ENCODE results near the gene TMEM184B. TPM values are rescaled to one million over a fixed set of nuclear protein-coding genes. Genes with fewer than 3 reads are reported as not detected.

TMEM184B gene
- total RNA-seq, 1 donor from 2014 or later: 26.0 TPM

DNA sequence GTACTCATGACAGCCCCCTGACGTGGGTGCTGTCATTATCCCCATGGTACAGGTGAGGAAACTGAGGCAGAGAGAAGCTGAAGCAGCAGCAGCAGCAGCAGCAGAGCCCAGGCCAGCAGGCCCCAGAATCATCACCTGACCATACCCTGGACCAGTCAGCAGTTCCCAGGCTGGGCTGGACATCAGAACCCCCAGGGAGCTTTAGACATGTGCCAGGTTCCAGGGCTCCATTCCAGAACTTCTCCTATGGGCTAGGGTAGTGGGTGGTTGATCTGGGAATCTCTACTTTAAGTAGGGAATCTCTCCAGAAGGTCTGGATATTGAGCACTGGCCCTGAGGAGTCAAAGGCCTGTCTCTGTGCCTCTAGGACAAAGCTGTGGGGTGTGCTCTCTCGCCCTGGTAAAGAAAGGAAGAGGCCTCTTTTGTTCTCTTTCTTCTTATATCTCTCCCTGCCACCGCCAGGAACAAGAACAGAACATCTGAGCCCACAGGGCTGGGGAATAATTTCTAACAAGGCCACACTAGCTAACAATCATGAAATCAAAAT lies 44.4 kb downstream of the TMEM184B start:
- peak; percentile 29 to 40 for DNase-seq (ENCODE audit: low read depth in 2 of 2)

DNA sequence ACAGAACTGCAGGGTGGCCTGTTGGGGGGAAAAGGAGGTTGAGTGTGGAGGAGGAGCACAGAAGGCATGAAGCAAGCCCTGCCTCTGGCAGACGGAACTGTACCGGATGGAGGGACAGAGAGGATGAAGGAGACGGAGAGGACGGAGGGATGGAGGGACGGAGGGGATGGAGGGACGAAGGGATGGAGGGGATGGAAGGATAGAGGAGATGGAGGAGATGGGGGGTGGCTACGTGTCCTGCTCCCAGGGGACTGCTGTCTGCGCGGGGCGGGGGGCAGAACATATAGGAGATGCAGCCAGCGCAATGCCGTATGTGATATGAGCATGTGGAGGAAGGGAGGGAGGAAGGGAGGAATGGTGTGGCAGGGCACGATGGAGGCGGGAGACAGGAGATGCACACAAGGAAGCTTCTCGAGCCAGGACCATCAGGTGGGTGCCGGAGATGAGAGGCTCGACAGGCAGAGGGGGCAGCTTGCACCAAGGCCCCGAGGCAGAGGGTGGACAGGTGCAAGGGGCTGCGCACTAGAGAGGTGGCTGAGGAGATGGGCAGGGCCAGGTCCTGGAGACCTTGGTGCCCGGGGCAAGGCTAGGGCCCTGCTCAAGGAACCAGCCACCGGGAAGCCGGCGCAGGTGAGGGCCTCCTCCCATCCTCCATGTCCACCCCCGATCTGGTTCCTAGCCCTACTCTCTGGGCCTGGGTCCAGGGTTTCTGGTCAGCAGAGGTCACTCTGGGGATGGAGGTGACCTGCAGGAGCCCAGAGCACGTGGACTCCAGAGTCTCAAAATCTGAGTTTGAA lies 45.8 kb downstream of the TMEM184B start:
- DNase-seq (ENCODE audit: low read depth in 2 of 2): no peak

DNA sequence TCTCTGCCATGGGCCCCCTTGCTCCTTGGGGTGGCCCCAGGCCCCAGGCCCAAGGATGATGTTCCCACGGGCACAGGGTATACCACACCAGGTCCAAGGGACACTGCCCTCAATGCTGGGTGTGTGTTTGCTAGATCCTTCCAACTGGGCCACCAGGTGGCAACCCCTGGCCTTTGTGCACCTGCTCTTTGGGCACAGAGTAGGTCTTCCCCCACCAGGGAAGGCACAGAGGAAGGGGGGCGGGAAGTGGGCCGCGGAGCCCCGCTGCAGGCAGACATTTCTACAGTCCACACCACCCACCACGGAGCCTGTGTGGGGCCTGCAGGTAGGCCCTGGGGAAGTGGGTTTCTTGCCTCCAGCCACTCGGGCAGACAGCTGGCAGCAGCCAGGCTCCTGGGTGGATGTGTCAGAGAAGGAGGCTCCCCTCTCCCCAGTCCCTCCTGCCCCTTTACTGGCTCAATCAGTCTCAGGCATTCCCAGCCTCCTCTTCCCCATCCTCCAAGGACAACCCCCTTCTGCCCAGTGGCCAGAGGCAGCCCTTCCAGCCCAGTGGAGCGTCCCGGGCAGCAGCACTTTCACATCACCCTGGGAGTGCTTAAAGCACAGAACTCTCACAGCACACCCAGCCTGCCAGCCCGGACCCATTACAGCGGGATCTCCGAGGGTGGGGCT lies 49.4 kb downstream of the TMEM184B start:
- no peak for DNase-seq (ENCODE audit: low read depth in 2 of 2)

DNA sequence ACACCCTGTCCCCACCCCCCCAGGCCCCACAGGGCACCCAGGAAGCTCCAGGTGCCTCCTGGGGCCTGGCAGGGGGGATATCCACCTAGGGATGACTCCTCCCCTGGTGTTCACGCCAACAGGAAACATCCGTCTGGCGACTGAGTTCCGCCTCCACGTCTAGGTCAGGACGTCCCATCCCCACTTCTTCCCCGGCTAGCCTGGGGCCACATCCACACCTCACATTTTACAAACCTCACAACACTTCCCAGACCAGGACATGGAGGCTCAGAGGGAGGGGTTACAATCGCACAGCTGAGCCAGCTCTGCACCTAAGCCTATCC lies 50.1 kb downstream of the TMEM184B start:
- peak; percentile 57 to 64 for DNase-seq (ENCODE audit: low read depth in 2 of 2)

DNA sequence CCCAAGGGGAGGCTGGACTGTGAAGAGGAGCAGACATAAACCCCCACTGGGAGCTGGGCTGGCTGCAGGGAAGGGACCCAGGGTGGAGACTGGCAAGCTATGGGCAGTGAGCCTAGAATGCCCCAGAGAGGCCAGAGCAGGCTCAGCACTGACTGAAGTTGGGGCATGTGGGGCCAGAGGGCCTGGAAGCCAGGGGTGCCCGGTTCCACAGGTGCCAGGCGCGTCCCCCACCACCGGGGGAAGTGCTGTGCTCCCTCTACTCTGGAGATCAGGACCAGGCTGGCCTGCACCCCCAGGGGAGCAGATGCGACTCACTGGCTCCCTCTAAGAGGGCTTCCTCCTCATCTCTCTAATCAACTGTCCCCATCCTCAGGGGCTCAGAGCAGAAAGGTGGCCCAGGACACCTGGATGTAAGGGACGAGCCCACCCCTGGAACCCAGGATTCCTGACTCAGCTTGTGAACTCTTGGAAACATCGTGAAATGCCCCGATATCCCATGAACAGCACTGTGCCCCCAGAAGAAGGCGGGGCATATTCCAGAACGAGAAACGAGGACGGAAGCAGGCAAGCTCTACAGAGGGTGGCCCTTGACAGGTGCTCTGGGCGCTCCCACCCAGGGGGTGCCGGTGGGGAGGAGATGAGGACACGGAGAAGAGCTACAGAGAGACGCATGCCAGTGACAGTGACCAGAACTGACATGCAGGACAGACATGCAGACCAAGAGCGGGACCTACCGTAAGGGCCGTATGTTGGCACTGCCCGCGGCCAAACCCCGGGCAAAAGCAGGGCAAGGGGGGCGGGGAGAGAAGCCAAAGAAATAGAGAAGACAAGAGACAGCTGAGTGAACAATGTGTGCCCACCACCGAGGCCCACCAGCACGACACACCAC lies 50.7 kb downstream of the TMEM184B start:
- no peak for DNase-seq (ENCODE audit: low read depth in 2 of 2)

DNA sequence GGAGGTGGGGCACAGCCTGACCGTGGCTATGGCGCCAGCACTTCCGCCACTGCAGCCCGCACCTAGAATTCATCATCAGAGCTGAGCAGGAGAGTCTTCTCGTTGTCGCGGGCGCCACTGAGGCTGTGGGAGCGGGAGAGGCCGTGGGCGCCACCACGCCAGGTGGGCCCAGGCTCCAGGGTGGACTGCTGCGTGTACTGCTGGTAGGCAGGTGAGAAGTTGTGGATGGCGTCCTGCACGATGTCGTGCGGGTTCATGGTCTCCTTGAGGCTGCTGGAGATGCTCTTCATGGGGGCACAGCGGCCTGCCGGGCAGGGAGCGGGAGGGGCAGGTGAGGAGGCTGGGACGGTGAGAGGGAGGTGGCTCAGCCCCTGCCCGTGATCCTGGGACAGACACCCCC lies 51.4 kb downstream of the TMEM184B start:
- no peak for DNase-seq (ENCODE audit: low read depth in 2 of 2)

DNA sequence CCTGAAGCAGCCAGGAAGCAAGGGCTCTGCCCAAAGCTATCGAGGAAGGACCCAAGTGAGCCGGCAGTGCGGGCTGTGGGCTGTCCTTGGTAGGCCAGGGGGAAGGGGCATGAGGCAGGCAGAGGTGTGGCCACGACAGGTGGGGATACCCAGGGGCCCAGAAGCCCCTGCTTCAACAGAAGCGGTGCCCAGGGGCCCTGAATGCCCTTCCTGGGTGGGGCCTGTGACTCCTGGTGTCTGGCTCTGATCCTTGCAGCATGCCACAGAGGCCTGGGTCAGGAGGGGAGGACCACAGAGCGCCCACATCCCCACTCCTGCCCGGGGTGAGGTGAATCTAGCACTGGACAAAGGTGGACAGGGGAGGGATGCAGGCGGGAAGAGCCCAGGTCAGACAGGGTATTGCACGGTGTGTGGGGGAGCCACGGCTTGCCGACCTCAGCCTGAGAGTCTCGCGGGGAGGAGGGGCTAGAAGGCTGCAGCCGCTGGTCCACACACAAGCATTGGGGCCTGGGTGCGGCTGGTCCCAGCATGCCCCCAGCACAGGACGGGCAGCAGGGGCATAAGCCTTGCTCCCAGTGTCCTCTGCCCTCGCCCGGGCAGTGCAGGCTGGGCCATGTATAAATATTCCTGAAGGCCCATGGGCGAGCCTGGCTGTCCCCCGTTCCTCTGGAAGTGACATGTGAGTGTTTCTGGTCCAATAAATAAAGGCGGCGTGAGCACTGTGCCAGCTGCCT lies 52.0 kb downstream of the TMEM184B start:
- DNase-seq (ENCODE audit: low read depth in 2 of 2): no peak

DNA sequence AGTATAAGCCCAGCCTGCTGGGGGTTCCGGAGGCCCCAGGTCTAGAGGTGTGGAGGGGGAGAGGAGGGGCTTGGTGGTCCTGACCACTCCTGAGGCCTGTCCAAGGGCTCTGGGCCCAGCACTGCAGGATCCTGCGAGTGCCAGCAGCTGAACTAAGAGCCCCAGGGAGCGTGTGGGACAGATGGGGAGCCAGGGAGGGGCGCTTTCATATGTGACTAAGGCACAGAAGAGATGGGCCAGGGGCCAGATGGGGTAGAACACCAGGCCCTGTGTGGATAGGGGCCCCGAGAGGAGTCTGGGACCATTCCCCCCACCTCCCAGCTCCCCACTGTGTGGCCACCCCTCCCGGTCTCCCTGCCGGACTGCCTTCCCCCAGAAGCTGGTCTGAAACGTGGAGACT lies 52.6 kb downstream of the TMEM184B start:
- DNase-seq (ENCODE audit: low read depth in 2 of 2): no peak

DNA sequence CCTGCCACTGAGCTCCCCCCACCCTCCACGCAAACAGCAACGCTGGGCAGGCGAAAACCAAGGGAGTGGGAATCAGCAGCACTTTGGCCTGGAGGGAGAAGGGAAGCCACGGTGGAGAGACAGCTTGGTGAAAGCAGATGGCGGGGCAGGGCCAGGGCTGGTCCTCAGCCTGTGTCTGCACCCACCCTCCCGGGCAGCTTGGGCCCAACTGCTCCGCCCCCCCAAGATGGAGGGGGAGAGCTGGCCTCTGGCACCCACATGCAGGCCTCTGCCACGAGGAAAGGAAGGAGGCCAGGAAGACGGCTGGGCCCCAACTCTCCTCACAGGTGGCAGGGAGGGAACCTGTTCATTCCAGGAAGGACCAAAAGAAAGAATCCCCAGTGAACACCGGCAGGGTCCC lies 53.2 kb downstream of the TMEM184B start:
- DNase-seq (ENCODE audit: low read depth in 2 of 2): no peak

DNA sequence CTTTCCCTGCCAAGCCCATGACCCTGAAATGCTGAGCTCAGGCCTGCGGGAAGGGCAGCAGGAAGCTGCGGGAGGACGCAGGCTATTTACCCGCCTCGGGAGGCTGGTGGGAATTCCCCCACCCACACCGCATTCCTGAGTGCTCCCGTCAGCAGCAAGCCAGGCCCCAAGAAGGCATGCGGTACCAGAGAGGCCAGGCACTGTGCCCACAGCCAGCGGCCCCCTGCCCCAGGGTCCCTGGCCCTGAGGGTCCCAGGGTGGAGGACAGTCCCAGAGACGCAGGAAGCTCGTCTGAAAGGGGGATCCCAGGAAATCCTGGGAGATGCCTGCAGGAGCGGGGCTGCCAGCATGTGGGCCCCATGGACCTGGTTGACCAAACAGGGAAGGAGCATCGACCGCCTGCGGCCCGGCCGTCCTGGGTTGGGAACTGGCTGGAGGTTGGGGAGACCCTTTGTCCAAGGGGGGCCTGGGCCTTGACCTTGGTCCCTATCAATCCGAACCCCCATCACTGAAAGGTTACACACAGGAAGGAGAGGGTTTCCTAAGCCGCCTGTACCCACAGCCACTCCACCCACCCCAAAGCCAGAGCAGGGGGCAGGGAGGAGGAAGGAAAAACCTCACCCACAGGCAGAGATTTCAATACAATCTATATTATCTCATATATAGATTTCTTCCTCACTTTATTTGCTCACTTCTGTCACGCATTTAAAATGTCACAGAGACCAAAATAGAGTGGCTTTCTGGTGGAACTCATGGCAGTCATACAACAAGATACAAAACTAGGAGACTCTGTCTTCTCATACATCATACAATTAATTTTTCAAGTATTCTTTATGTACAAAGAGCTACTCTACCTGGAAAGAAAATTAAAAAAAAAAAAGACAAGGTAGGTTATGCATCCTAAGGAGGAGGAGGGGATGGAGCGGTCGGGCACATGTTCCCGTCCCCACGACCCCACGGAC lies 53.9 kb downstream of the TMEM184B start:
- DNase-seq (ENCODE audit: low read depth in 2 of 2): peak; percentile 91 to 95

DNA sequence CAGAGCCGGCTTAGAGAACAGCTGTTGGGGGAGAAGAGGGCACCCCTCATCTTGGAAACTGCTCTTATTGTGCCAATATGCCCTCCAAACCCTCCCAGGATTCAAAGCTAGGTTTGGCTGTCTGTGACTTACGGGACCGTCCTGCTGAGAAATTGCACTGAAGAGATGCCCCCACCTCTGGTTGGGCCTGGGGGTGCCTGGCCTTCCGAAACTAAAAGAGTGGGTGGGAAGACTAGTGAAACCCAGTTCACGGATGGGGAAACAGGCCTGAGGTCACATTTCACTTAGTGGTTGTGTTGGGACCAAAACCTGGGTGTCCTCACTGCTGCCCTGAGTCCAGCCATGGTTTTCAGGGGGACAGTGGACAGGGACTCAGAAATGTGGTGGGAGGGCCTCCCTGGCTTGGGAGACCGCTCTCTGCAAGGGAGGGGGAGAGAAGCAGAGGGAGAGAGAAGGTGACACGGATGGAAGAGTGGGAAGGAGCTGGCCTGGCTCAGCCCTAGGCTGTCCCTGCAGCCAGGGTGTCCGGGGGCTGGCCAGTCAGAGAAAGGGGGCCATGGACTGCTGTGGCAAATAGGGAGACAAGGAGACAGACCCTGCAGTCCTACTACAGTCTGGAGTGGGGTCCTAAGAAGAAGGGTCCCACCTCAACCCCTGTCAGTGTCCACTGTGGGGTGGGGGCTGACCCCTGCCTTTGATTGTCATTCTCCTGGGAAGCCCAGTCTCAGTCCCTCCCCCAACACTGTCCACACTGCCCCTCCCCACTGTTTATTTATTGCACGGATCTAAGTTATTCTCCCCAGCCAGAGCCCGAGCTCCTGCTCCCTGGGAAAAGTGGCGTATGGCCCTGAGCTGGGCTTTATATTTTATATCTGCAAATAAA lies 57.4 kb downstream of the TMEM184B start:
- peak in 1 of 2 donors; percentile 36 for DNase-seq (ENCODE audit: low read depth in 2 of 2)

DNA sequence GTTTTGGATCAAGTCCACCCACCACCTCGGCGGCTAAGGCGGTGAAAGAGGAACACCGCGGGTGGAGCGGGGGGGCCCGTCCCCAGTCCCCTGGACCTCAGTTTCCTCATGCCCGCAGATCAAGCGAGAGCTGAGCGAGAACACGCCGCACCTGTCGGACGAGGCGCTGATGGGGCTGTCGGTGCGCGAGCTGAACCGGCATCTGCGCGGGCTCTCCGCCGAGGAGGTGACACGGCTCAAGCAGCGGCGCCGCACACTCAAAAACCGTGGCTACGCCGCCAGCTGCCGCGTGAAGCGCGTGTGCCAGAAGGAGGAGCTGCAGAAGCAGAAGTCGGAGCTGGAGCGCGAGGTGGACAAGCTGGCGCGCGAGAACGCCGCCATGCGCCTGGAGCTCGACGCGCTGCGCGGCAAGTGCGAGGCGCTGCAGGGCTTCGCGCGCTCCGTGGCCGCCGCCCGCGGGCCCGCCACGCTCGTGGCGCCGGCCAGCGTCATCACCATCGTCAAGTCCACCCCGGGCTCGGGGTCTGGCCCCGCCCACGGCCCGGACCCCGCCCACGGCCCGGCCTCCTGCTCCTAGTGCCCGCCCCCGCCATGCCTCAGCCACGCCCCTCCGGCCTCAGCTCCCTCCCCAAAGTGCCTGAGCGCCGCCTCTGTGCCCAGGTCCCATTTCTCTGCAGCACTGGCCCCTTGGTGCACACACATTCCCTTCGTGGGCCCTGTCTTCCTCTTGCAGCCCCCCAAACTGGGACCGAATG lies 58.3 kb downstream of the TMEM184B start:
- peak; percentile 44 to 49 for DNase-seq (ENCODE audit: low read depth in 2 of 2)

DNA sequence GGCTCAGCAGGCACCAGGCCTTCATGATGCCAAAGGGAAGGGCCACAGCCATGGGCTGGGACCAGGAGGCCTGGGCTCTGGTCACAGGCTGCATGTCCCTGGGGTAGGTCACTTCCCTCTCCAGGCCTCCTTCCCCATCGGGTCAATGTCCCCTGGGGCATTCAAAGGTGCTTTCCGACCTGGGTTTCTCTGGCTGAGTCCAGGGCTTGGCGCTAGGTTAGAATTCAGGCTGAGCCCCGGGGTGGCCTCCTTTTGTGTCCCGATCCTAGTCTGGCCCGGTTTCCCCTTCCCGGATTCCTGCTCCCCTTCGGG lies 58.9 kb downstream of the TMEM184B start:
- no peak for DNase-seq (ENCODE audit: low read depth in 2 of 2)

DNA sequence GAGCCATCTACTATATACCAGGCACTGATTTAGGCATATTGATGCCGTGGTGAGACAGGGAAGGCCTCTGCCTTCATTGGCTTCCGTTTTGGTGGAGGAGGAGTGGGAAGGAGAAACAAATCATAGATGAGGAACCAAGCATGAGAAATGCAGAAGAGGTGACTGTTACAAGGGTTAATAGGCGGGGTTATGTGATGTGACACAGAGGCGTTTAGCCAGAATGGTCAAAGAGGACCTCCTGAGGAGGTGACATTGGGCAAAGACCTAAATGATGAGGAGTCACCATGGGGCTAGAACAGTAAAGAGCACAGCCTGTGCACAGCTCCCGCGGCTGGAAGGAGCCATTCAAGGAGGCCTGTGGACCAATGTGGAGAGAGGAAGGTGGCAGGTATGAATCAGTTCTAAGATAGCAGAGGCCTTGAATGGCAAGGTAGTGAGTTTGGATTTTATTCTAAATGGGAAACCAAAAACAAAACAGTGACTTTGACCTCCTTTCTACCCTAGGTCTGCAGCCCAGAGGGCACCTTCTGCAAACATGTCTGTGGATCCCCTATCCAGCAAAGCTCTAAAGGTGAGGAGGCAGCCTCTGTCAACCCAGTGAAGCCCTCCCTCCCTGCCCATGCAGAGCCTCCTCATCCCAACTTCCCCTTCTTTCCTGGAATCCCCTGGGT lies 59.4 kb downstream of the TMEM184B start:
- DNase-seq (ENCODE audit: low read depth in 2 of 2): no peak

DNA sequence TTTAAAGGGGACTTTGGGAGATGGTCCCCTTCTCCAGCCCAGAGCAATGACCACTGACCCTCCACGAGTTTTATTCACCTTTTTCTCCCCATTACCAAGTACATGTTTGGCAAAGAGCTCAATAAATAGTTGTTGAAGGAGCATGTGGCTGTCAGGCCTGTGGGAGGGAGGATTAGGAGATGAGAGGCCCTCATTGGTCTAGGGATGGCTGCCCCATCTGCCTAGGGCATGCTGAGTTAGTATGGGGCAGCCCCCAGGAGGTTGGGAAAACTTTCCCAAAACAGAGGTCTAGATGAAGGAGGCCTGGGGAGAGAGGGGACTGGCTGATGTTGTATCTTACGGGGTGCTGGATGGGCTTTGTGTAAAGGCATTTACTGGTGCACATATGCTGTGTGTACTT lies 60.4 kb downstream of the TMEM184B start:
- no peak for DNase-seq (ENCODE audit: low read depth in 2 of 2)

DNA sequence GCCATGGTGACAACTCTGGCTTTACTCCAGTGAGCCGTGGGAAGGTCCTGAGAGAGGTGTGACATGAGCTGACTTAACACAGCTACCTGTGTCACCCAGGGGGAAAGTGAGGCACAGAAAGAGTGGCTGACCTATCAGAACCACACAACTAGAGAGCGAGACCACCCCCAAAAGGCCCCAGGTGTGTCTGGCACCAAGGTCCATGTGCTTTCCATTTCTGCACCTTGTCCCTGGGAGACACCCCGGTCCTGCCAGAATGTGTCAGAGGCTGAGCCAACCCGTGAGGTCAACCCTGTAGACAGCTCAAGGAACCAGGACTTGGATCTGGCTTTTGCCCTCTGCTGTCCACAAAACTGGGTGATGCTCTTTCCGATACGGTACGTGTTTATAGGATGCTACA lies 61.3 kb downstream of the TMEM184B start:
- no peak for DNase-seq (ENCODE audit: low read depth in 2 of 2)

DNA sequence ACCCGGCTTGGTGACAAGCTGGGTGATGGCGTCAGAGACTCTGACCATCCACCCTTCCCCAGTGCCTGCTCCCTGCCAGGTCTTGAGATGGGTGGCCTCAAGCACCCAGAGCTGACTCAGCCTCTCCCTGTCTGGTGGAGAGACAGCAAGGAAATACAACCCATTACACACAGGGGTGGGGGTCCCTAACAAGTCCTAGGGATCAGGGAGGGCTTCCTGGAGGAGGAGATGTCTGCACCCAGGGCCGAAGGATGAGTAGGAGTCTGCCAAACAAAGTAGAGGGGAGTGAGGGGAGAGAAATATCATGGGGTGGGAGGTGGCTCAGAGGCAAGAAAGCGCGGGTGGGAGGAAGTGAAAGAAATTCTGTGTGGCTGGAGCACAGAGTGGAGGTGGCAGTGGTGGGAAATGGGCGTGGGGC lies 64.2 kb downstream of the TMEM184B start:
- DNase-seq (ENCODE audit: low read depth in 2 of 2): no peak

DNA sequence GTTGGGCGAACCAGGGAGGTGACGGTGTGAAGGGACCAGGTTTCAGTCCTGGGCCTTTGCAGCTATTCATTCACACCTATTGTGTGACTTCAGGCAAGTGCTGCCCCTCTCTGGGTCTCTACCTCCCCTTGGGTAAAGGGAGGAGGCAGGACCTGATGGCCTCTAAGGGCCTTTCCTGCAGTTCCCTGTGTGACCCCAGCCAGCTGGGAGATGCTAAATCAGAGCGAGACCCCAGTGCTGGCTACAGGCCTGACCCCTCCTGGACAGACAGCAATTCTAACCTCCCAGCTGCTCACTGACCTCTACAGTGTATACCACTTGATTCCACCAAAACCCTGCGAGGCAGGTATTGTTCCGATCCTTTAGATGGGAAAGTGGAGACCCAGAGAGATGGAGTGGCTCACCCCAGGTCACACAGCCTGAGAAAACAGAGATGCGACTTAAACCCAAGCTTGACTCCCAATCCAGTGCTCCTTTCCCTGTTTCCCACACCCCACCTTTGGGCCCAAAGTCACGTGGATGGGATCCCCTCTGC lies 64.8 kb downstream of the TMEM184B start:
- DNase-seq (ENCODE audit: low read depth in 2 of 2): no peak

Data from lung microvascular endothelial cell (primary cell).